Mammary epithelial cell (primary cell): Measurements from ENCODE around the gene DDHD1.

Experiments
- CTCF ChIP-seq, 2 donors: IDR thresholded peaks in 1 of 2; conservative IDR thresholded peaks in 1 of 2; 2 replicates each; pipeline ENCODE4 v1.5.1; 2011 to 2012; ENCODE audit warnings: inconsistent platforms in 2 of 2, low read length in 2 of 2, mild to moderate bottlenecking in 2 of 2, control low read depth in 1 of 2, low read depth in 1 of 2; ENCODE audit not compliant: insufficient read depth in 1 of 2; ENCODE audit errors: extremely low read depth in 1 of 2
- EZH2 ChIP-seq: IDR thresholded peaks from 2 replicates; pipeline ENCODE4 v1.6.1; 2012; ENCODE audit warnings: low read length, inconsistent platforms, borderline replicate concordance

DNA sequence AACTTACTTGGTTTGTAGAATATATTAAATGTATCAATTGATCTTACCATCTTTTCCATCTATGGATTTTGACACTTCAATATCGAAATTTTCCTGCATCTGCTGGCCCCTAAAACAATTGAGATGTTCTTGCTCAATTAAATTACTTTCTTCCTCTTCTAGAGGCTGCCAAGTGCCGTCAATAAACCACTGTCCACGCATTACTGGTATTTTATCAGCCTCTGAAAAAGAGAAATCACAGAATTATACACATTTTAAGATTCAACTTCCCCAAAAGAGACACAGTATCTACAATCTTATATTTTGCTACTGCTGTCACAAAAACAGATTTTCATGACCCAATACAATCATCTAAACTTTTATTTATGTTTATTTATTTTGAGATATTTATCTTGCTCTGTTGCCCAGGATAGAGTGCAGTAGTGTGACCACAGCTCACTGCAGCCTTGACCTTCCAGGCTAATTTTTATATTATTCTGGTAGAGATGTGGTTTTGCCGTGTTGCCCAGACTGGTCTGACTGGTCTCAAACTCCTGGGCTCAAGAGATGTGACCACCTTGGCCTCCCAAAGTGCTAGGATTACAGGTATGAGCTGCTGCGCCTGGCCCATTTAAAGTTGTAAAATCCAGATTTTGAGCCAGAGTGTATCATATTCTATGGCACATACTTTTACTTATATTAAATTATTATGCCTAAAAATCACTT lies 49.3 kb downstream of the DDHD1 start:
- TF ChIP-seq EZH2, result no peak
- TF ChIP-seq CTCF (conservative IDR thresholded peaks at IDR 0.05 in 1 of 2, IDR thresholded peaks at IDR 0.05 in 1 of 2; ENCODE audit: extremely low read depth in 1 of 2, insufficient read depth in 1 of 2, low read depth in 1 of 2, low read length in 2 of 2), result no peak
